SK-N-SH treated with all-trans-retinoic acid at 6 μM for 48 hours (cell line): ENCODE data around the gene CDK11B.

Source experiments
- ARNTL ChIP-seq: fragments of 450-650 bp; formaldehyde crosslinking; IDR thresholded peaks from 2 replicates; pipeline ENCODE4 v1.5.0; 2020; ENCODE audit warnings: low read depth, mild to moderate bottlenecking, moderate library complexity, borderline replicate concordance
- CREB5 ChIP-seq: fragments of 250-450 bp; sonication (Bioruptor Pico); IDR thresholded peaks from 2 replicates; pipeline ENCODE4 v1.5.1; 2020; ENCODE audit warnings: low read depth, mild to moderate bottlenecking, moderate library complexity
- CSDC2 ChIP-seq: fragments of 250-450 bp; sonication (Bioruptor Pico); IDR thresholded peaks from 2 replicates; pipeline ENCODE4 v1.5.0; 2020; ENCODE audit warnings: mild to moderate bottlenecking, moderate library complexity
- PATZ1 ChIP-seq: fragments of 250-450 bp; sonication (Bioruptor Pico); IDR thresholded peaks from 2 replicates; pipeline ENCODE4 v1.8.0; 2020; ENCODE audit warnings: mild to moderate bottlenecking, moderate library complexity, borderline replicate concordance
- SNAI2 ChIP-seq: fragments of 250-450 bp; sonication (Bioruptor Pico); IDR thresholded peaks from 2 replicates; pipeline ENCODE4 v1.5.0; 2020; ENCODE audit warnings: mild to moderate bottlenecking, moderate library complexity
- TCF4 ChIP-seq: fragments of 250-450 bp; sonication (Bioruptor Pico); IDR thresholded peaks from 2 replicates; pipeline ENCODE4 v1.8.0; 2021; ENCODE audit warnings: mild to moderate bottlenecking, moderate library complexity, borderline replicate concordance
- TOX ChIP-seq: fragments of 250-450 bp; sonication (Bioruptor Pico); IDR thresholded peaks from 2 replicates; pipeline ENCODE4 v1.8.0; 2021; ENCODE audit warnings: mild to moderate bottlenecking, moderate library complexity, borderline replicate concordance
- ZC3H10 ChIP-seq: fragments of 250-450 bp; sonication (Bioruptor Pico); IDR thresholded peaks from 2 replicates; pipeline ENCODE4 v1.5.1; 2021; ENCODE audit warnings: mild to moderate bottlenecking, moderate library complexity
- ZFP3 ChIP-seq: fragments of 250-450 bp; sonication (Bioruptor Pico); IDR thresholded peaks from 2 replicates; pipeline ENCODE4 v1.5.0; 2020; ENCODE audit warnings: mild to moderate bottlenecking, moderate library complexity
- ZNF565 ChIP-seq: fragments of 450-650 bp; formaldehyde crosslinking; conservative IDR thresholded peaks from 2 replicates; pipeline ENCODE4 v1.5.0; 2020; ENCODE audit warnings: low read depth, mild to moderate bottlenecking, moderate library complexity
- ZNF70 ChIP-seq: fragments of 450-650 bp; formaldehyde crosslinking; IDR thresholded peaks from 2 replicates; pipeline ENCODE4 v1.5.0; 2020; ENCODE audit warnings: mild to moderate bottlenecking, moderate library complexity

DNA sequence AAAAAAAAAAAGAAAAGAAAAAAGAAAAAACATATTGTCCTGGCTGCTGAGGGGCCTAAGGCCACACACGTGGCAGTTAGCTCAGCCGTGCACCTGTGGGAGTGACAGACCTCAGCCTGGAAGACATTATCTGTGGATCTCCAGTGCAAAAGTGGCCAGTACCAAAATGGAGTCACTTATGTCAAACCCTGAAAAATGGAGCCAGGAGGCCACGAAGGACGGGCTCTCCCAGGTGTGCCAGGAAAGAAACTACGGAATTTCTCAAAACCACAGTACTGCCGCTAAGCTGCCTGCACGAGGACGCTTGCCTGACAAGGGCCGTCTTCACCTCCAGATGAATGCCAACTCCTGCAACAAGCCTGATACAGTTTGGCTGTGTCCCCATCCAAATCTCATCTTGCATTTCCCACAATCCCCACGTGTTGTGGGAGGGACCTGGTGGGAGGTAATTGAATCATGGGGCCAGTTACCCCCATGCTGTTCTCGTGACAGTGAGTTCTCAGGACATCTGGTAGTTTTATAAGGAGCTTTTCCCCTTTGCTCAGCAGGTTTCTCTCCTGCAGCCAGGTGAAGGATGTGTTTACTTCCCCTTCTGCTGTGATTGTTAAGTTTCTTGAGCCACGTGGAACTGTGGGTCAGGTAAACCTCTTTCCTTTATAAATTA is 48.9 kb downstream of the CDK11B start:
- TF ChIP-seq ZFP3 (CRISPR knock-in tag) (no peak), ZNF70 (CRISPR knock-in tag) (no peak), CSDC2 (no peak), CREB5 (no peak), ZNF565 (CRISPR knock-in tag) (no peak), ARNTL (no peak), PATZ1 (CRISPR knock-in tag) (no peak), SNAI2 (no peak), TCF4 (CRISPR knock-in tag) (no peak), ZC3H10 (no peak), TOX (CRISPR knock-in tag) (no peak)
